IPS DF 6.9 (cell line): ENCODE data around the gene ARHGEF7.
"Not testable (repeated sequence)": the region's sequence is repeated elsewhere in the genome, so short reads cannot be mapped to it uniquely, and the experiment has no call there.

Source experiments
- DNase-seq: peaks from one replicate; pipeline ENCODE4 v3.0.0-alpha.2; 2013; ENCODE audit warnings: low read depth, low spot score
- H3K27ac ChIP-seq: one replicate; pipeline ENCODE4 v1.5.1; 2013; ENCODE audit warnings: low read length, control low read depth
- H3K27me3 ChIP-seq: 2 replicates; pipeline ENCODE4 v1.6.1; 2013; ENCODE audit warnings: mild to moderate bottlenecking, low read length; ENCODE audit not compliant: control insufficient read depth, insufficient read depth
- H3K36me3 ChIP-seq: 2 replicates; pipeline ENCODE4 v1.6.1; 2013; ENCODE audit warnings: low read length; ENCODE audit not compliant: control insufficient read depth, insufficient read depth
- H3K4me1 ChIP-seq: 2 replicates; pipeline ENCODE4 v1.6.1; 2013; ENCODE audit warnings: low read length; ENCODE audit not compliant: control insufficient read depth, insufficient read depth
- H3K4me3 ChIP-seq: 2 replicates; pipeline ENCODE4 v1.5.1; 2013; ENCODE audit warnings: mild to moderate bottlenecking, low read length
- H3K9me3 ChIP-seq: 2 replicates; pipeline ENCODE4 v1.6.1; 2013; ENCODE audit warnings: low read length, inconsistent platforms; ENCODE audit not compliant: control insufficient read depth, insufficient read depth
- WGBS: extraction: QIAGEN DNeasy Blood & Tissue Kit; methylation state at CpG from one replicate; pipeline ENCODE4 v1.1.7; 2013; ENCODE audit warnings: mixed read lengths, missing lambda C conversion rate; ENCODE audit not compliant: insufficient read length, insufficient coverage; 5-methylcytosine and 5-hydroxymethylcytosine counted together

Gene ARHGEF7

DNA sequence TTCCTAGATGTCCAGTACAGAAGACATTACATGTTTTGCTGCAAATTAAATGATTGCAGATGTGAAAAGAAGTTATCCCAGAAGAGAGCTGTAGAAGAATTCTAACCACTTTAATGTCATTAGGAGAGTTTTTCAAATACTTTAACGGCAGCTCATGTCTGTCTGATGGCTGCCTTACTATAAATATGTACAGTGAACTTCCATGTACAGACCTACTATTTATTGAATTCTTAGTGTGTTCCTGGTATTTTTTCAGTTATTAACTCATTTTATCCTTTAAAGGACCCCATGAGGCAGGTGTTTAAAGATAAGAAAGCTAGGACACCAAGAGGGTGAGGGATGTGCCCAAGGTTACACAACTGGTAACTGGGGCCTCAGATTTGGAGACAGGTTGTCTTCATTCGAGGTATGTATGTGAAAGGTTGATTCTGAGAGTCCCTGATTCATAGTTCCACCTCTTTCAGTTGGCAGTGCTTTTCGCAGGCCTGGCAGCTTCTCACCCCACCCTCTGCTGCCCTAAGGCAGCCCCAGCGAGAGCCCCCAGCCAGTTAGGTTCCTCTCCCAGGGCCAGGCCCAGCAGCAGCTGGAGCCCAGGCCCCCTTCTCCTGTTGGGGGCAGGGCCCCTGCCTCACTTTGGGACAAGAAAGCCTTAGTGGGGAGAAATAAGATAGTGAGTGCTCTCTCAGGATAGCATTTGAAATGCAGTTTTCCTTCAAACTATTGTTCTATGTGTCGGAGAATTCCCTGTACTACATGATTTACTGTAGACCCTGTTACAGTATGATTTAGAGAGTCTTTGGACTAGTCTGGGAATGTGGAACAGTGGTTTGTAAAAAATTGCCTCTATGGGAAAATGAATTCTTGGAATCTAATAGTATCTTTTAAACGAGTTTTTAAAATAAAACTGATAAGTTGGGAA is 137.6 kb downstream of the ARHGEF7 start:
- no peaks in the 10 kb centered on the region for H3K9me3 ChIP-seq
- no peak overlapping the region for H3K4me3 ChIP-seq
- no peak overlapping the region for H3K27ac ChIP-seq
- no peaks in the 10 kb centered on the region for H3K4me1 ChIP-seq
- H3K36me3 ChIP-seq: no peaks in the 10 kb centered on the region; the same call in 1 of the 2 replicates
- no peaks in the 10 kb centered on the region for H3K27me3 ChIP-seq
- 100% methylated on average over 1 of the region's 6 CpGs for WGBS
- DNase-seq: no peak

- peaks cover 2% of the 10 kb centered on the region; the same call in 1 of the 2 replicates for H3K36me3 ChIP-seq
- no peaks in the 10 kb centered on the region for H3K9me3 ChIP-seq
- H3K4me3 ChIP-seq: no peak overlapping the region
- no peak overlapping the region for H3K27ac ChIP-seq
- no peaks in the 10 kb centered on the region for H3K4me1 ChIP-seq
- no CpG with 5 or more reads among the region's 9 CpGs for WGBS
- no peak for DNase-seq
- H3K27me3 ChIP-seq: no peaks in the 10 kb centered on the region
Observed at GRCh38 chr13:111253365-111253872, 138.3 kb downstream of the ARHGEF7 start.

DNA sequence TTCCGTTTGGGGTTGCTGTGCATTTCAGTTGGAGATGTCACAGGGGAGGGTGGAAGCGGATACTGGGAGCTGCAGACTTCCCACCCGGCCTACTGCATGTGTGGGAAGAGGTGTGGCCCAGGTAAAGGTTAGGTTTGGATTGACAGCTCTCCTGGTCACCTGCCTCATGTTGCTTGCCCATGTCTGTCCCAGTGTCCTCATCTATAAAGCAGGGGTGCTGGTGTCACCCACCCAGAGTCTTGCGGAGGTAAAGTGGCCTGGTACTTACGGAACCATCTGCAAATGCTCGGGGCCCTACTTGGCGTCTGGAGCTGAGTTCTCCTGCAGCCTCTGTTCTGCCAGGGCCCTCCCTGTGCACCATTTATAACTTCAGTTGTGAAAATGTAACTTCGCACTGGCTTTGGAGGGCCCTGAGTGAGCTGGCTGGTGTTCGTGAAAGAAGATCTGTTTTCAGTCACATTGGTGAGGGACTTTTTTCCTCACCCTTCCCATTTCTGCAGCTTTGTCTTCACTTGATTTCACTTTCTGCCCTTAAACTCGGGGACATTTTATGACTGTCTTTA is 140.2 kb downstream of the ARHGEF7 start:
- Histone ChIP-seq H3K9me3 (no peaks in the 10 kb centered on the region), H3K36me3 (peaks cover 2% of the 10 kb centered on the region; the same call in 1 of the 2 replicates)
- no peak for DNase-seq

DNA sequence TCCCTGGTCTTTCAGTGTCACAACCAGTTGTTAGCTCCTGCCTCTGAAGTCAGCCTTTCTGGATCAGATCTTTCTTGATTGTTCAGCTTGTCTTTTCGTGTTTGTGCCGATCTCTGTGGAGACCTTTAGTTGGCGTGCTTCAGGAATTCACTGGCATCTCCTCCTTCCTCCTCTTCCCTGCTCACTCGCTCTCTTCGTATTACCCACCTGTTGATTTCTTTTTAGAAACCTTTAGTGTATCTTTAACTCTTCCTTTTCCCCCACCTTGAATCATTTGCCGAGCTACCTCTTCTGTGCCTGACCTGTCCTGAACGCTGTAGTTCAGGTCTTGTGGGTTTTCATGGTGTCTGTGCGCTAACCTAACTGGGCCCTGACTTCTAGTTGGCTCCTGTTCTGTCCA is 141.3 kb downstream of the ARHGEF7 start:
- DNase-seq: no peak
- Histone ChIP-seq H3K36me3 (peaks cover 2% of the 10 kb centered on the region; the same call in 1 of the 2 replicates), H3K4me1 (no peaks in the 10 kb centered on the region), H3K27ac (no peak overlapping the region), H3K9me3 (no peaks in the 10 kb centered on the region), H3K27me3 (no peaks in the 10 kb centered on the region), H3K4me3 (no peak overlapping the region)
- WGBS: no CpG with 5 or more reads among the region's 8 CpGs

More for the DNA sequence above, 140.2 kb downstream of the ARHGEF7 start:
- Histone ChIP-seq H3K27me3 (no peaks in the 10 kb centered on the region), H3K27ac (no peak overlapping the region), H3K4me3 (no peak overlapping the region), H3K4me1 (no peaks in the 10 kb centered on the region)
- WGBS: no CpG with 5 or more reads among the region's 10 CpGs

DNA sequence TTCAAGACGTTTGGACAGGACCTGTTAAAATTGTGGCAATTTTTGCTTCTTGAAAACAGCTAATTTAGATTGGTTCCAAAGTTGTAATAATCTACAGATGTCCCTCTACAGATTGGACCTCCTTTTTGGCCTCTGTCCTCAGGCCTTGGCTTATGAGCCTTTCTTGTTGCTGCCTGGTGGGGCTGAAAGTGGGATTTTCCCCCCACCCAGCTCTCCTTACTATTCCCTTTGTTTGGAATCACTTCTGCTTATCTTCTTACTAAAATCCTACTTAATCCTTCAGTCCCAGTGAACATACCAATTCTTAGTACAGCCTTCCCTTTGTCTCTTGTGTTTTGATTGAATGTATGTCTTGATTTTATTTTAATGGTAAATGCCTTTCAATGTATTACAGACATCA is 141.8 kb downstream of the ARHGEF7 start:
- no CpG with 5 or more reads among the region's 1 CpG for WGBS

GRCh38 chr13:111257899-111258298 is 142.8 kb downstream of the ARHGEF7 start:
- H3K36me3 ChIP-seq, H3K4me3 ChIP-seq, DNase-seq, H3K27ac ChIP-seq, H3K9me3 ChIP-seq, H3K27me3 ChIP-seq, H3K4me1 ChIP-seq: not testable (repeated sequence)
- no CpG with 5 or more reads among the region's 2 CpGs for WGBS

More for the DNA sequence above, 141.8 kb downstream of the ARHGEF7 start:
- H3K4me1 ChIP-seq: no peaks in the 10 kb centered on the region
- no peak overlapping the region for H3K27ac ChIP-seq
- H3K4me3 ChIP-seq: no peak overlapping the region
- DNase-seq: no peak
- H3K27me3 ChIP-seq: no peaks in the 10 kb centered on the region
- no peaks in the 10 kb centered on the region for H3K9me3 ChIP-seq
- peaks cover 2% of the 10 kb centered on the region; the same call in 1 of the 2 replicates for H3K36me3 ChIP-seq

DNA sequence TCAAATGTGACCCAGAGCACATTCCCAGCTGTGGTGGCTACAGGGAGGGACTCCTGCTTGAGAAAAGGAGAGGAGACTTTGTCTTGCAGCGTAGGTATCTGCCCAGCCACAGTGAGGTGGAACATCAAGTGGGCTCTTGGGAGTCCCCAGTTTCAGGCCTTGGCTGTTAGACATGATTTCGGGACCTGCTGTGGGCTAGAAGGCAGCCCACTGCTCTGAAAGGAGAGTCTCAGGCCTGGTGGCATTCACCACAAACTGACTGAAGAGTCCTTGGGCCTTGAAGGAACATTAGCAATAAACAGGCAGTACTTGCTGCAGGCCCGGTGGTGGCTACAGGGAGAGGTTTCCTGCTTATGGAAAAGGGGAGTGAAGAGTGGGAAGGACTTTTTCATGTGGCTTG is 143.5 kb downstream of the ARHGEF7 start:
- Histone ChIP-seq H3K4me1 (no peaks in the 10 kb centered on the region), H3K27me3 (no peaks in the 10 kb centered on the region), H3K27ac (no peak overlapping the region), H3K36me3 (peaks cover 2% of the 10 kb centered on the region; the same call in 1 of the 2 replicates), H3K4me3 (no peak overlapping the region), H3K9me3 (no peaks in the 10 kb centered on the region)
- no peak for DNase-seq
- WGBS: no CpG with 5 or more reads among the region's 3 CpGs

DNA sequence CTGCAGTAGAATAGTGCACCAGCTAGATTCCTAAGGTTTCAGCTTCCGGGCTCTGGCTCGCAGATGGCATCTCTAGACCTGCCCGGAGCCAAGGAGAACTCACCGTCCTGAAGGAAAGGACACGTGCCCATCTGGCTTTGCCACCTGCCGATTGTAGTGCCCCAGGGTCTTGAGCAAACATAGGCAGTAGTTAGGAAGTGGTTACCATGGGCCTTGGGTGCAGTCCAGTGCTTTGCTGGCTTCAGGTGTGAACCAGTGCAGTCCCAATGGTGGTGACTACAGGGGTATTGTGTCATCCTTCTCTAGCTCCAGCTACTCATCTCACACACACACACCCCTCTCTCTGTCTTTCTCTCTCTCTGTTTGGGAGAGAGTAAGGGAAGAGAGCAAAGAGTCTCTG is 143.9 kb downstream of the ARHGEF7 start:
- Histone ChIP-seq H3K27me3 (no peaks in the 10 kb centered on the region), H3K27ac (no peak overlapping the region), H3K36me3 (peaks cover 2% of the 10 kb centered on the region; the same call in 1 of the 2 replicates), H3K9me3 (no peaks in the 10 kb centered on the region), H3K4me1 (no peaks in the 10 kb centered on the region), H3K4me3 (no peak overlapping the region)
- DNase-seq: no peak
- WGBS: no CpG with 5 or more reads among the region's 6 CpGs

- no peak for DNase-seq
- no peak overlapping the region for H3K4me3 ChIP-seq
- peaks cover 2% of the 10 kb centered on the region; the same call in 1 of the 2 replicates for H3K36me3 ChIP-seq
- no peaks in the 10 kb centered on the region for H3K27me3 ChIP-seq
- H3K4me1 ChIP-seq: no peaks in the 10 kb centered on the region
- no peaks in the 10 kb centered on the region for H3K9me3 ChIP-seq
- H3K27ac ChIP-seq: no peak overlapping the region
Observed at GRCh38 chr13:111261326-111261725, 146.2 kb downstream of the ARHGEF7 start.

- H3K4me3 ChIP-seq: no peak overlapping the region
- DNase-seq: no peak
- no peaks in the 10 kb centered on the region for H3K27me3 ChIP-seq
- H3K27ac ChIP-seq: no peak overlapping the region
- no peaks in the 10 kb centered on the region for H3K4me1 ChIP-seq
- H3K36me3 ChIP-seq: peaks cover 2% of the 10 kb centered on the region; the same call in 1 of the 2 replicates
- WGBS: no CpG with 5 or more reads among the region's 4 CpGs
- H3K9me3 ChIP-seq: no peaks in the 10 kb centered on the region
Observed at GRCh38 chr13:111262281-111262680, 147.2 kb downstream of the ARHGEF7 start.
